Activated naive CD4-positive, alpha-beta T cell (primary cell): ENCODE data around the gene TMEM250.

Source experiments
- DNase-seq, 4 experiments: peaks; one replicate each; lab custom pipeline; 2025; lab: John Stamatoyannopoulos, UW

TMEM250 gene

GRCh38 chr9:136082496-136083361 is 35.9 kb downstream of the TMEM250 start:
- no peak for DNase-seq

GRCh38 chr9:136081826-136082495 is 36.7 kb downstream of the TMEM250 start:
- no peak for DNase-seq

DNA sequence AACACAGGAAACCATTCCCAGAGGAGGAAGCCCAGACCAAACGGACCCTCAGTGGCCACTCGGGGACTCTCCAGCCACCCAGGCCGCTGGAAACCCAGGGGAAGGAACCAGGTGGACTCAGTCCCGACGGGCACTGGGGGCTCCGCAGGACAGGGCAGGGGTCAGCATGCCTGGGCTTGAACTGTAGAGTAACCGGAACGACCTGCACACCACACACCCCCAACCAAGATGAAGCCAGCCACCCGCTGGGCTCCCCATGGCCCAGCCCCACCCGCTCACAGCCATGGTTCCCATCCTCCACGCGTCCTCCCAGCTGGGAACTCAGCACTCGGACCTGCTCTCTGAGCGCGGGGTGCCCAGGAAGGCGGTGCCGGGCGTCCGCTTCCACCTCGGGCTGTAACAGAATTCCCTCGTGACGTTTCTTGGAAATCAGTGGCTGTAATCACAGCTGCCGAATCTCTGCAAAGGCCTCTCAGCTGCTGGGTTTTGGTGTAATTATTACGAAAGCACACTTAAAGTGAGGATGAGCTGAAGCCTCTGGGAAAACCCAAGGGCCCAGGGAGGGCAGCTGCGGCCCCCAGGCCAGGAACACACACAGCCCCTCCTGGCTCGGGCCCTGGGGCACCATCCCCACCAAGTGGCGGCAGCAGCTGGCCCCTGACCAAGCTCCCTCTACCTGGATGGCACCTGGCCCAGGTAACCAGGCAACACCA is 37.4 kb downstream of the TMEM250 start:
- DNase-seq = no peak

DNA sequence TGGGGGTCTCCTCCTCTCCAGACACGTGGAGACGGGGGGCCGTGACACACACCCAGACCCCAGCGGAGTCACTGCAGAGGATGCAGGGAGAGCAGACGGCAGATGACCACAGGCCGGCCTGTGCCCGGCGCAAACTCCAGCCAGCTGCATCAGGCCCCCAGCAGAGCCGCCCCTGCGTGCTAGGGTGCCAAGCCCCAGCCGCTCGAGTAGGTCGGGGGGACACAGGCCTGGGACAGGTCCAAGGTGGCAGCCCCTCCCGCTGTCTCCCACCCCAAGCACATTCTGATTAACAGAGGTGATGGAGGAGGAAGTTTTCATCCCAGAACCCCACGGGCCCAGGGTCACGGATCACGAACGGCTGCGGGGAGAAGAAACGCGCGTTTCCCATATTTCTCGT is 38.0 kb downstream of the TMEM250 start:
- no peak for DNase-seq

DNA sequence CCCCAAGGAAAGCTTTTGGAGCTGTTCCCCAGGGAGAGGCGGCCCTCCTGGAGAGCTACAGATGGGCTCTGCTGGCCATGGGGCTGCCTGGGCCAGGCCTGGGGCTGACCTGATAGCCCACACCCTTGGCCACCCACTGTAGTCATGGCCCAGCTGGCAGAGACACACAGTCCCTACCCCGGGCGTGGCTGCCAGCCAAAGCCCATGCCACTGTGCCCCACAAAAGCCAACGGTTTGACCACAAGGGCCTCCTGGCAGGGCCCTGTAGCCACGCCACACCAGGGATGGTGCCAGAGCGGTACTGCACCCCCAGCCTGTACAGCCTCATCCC is 38.8 kb downstream of the TMEM250 start:
- no peak for DNase-seq

DNA sequence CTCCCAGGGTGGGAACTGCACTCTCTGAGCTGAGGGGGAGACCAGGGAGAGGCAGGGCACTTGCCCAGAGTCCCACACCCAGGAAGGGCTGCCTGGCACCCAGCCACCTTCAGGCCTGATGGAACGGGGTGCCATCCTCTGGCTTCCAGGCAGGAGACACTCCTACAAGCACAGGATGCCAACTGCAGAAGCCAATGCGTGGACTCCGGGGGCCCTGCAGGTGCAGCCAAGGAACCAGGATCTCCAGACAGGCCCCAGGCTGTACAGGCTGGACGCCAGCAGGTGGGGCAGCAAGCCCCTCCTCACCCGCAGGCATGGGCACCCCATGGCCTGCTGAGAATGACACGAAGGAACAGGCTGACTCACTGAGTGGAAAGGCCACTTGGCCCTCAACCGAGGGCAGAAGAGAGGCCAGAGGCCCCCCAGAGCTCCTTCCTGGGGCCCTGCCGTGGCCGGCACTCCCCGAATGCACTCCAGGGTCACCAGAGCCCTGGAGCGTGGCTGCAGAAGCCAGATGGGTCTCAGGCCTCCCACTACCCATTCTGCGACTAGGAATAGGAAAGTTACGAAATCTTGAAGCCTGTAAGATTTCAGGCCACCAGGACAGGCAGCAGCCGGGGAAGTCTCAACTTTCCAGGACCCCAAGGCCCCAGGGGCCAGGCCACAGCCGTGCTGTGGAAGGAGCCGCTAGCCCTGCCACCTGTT is 39.3 kb downstream of the TMEM250 start:
- DNase-seq = no peak

GRCh38 chr9:136078498-136079011 is 40.1 kb downstream of the TMEM250 start:
- DNase-seq = no peak

DNA sequence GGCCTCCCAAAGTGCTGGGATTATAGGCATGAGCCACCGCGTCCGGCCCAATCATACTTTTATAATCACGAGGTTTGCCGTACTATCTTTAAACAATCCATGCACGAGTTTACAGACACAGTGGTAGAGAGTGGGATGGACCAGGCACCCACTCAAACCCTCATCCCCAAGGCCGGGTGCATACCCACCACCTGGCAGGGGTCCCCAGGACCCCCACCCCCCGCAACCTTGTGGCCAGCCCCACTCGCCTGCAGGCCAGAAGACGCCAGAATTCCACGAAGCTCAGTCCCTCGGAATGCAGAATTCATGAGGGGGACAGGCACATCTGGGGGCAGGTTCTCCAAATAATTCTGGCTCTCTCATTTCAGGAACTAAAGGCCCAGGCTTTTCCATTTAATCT is 40.7 kb downstream of the TMEM250 start:
- DNase-seq = no peak

DNA sequence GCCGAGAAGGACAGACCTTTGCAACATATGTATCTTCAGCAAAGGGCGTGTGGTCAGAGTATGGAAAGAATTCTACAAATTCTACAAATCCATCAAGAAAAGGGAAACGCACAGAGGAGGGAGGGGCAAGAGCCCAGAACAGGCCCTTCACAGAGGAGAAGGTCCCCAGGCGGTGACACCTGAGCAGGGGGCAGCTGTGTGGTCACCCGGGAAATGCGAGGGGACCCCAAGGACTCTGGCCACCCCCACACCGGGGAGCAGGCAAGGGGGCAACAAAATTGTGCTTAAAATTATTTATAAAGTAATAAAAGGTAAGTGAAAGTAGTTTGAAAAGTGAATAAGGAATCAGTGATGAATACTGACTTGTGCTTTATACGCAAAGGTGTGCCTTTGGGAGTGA is 41.2 kb downstream of the TMEM250 start:
- no peak for DNase-seq

DNA sequence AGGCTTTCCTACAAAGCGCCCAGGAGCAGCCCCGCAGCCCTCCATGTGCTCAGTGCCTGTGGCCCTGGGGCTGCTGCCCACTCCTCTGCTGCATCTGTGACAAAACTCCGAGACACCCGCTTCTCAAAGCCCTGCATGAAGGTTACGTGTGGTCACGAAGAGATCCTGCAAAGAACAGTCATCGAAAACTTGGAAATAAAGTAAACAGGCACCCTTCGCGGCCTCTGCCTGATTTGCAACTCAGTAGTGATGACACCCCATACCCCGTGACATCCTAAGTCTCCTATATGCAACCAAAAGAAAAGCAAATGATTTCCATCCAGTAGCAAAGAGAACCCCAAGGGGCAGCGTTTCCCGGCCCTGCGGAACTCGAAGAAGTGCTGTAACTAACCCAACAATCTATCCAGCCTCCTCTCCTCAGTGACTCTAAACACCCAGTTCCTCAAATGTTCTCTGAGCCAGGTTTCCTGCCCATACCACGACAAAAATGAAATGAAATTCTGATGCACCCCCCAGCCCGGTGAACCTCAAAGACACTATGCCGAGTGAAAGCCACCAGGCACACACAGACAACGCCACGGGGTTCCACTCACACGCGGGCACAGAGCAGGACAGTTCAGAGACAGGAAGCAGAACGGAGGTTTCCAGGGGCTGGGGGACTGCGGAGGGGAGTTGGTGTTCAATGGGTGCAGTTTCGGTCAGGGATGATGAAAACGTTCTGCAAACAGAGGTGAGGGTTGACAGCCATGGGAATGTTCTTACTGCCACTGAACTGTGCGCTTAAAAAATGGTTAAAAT is 42.6 kb downstream of the TMEM250 start:
- DNase-seq = no peak

- no peak for DNase-seq
Observed at GRCh38 chr9:136075134-136075841, 43.4 kb downstream of the TMEM250 start.

- DNase-seq = no peak
Observed at GRCh38 chr9:136074706-136075105, 44.0 kb downstream of the TMEM250 start.
